H1 (cell line): ENCODE data around the gene CFAP141.

ENCODE experiments used
- BRCA1 ChIP-seq: IDR thresholded peaks from 2 replicates; pipeline ENCODE4 v1.6.1; 2012; ENCODE audit warnings: low read depth, low read length, improper control_type of control experiment
- CTCF ChIP-seq, 3 experiments: IDR thresholded peaks; 1 replicate in 2 of 3; 2 replicates in 1 of 3; pipeline versions ENCODE4 v1.5.1 to v1.6.1; 2011; ENCODE audit warnings: low read length in 3 of 3, mild to moderate bottlenecking in 3 of 3, inconsistent platforms in 2 of 3, low read depth in 1 of 3, moderate library complexity in 1 of 3; ENCODE audit not compliant: insufficient read depth in 1 of 3; ENCODE audit errors: control extremely low read depth in 1 of 3
- POLR2A ChIP-seq, 2 experiments: IDR thresholded peaks; 1 replicate in 1 of 2; 2 replicates in 1 of 2; pipeline ENCODE4 v1.6.1; 2011; ENCODE audit warnings: low read depth in 2 of 2, low read length in 2 of 2, mild to moderate bottlenecking in 2 of 2; ENCODE audit errors: control extremely low read depth in 1 of 2
- TCF12 ChIP-seq: IDR thresholded peaks from 2 replicates; pipeline ENCODE4 v1.6.1; 2011; ENCODE audit warnings: low read depth, mild to moderate bottlenecking, low read length

- 0 out of 3 replicates have a peak, but pooled peaks of 1 of the 2 experiments have one; percentile 8 for TF ChIP-seq POLR2A (IDR thresholded peaks at IDR 0.05; ENCODE audit: control extremely low read depth in 1 of 2, low read depth in 2 of 2, low read length in 2 of 2)
- no peak for TF ChIP-seq TCF12
- no peak for TF ChIP-seq CTCF (IDR thresholded peaks at IDR 0.05; ENCODE audit: control extremely low read depth in 1 of 3, insufficient read depth in 1 of 3, low read depth in 1 of 3, low read length in 3 of 3)
- TF ChIP-seq BRCA1 = no peak
These were observed 35.4 kb downstream of the CFAP141 start for GRCh38 chr1:154170547-154171222.
